GM21717 (cell line): ENCODE data around the gene MKNK2.
A peak's percentile ranks its signal among the peaks of the same experiment; 100 is the strongest.
"Not testable (repeated sequence)": the region's sequence is repeated elsewhere in the genome, so short reads cannot be mapped to it uniquely, and the experiment has no call there.

Experiments
- ATAC-seq: cut with Tn5 transposase; IDR thresholded peaks from one replicate; pipeline ENCODE4 v1.9.1; 2021; ENCODE audit warnings: mild to moderate bottlenecking, moderate library complexity; ENCODE audit not compliant: unreplicated experiment

The MKNK2 gene

DNA sequence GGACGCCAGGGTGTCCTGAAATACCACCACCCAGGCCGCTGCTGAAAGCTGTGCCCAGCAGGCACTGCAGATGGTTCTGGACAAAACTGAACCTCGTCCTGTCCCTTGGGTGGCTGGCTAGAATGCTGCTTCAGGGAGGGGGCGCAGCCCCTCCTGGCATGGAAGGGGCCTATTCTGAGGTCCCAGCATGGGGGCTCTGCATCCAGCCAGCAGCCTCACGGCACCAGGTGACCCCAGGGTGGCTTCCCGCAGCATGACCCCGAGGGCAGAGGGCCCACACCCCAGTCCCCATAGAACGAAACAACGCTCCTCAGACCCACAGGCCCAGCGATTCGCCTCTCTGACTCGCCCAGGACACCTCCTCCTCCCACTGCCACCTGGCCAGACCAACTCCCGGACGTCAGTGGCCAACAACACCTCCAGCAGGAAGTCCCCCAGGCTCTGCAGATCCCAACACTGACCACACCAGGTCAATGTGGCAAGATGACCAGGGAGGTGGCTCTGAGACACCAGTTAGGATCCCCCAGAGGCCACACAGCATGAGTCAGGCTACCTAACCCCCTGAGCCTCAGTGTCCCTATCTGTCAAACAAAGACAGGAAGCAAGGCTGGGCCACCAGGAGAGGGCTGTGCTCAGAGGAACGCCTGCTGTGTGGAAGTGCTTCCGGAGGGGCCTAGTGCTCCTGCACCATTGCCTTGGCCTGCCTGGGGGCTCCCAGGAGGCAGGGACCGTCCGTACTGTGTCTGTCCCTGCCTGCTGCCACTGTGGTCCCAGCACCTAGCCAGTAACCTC lies 6.1 kb downstream of the MKNK2 start:
- ATAC-seq: no peak

DNA sequence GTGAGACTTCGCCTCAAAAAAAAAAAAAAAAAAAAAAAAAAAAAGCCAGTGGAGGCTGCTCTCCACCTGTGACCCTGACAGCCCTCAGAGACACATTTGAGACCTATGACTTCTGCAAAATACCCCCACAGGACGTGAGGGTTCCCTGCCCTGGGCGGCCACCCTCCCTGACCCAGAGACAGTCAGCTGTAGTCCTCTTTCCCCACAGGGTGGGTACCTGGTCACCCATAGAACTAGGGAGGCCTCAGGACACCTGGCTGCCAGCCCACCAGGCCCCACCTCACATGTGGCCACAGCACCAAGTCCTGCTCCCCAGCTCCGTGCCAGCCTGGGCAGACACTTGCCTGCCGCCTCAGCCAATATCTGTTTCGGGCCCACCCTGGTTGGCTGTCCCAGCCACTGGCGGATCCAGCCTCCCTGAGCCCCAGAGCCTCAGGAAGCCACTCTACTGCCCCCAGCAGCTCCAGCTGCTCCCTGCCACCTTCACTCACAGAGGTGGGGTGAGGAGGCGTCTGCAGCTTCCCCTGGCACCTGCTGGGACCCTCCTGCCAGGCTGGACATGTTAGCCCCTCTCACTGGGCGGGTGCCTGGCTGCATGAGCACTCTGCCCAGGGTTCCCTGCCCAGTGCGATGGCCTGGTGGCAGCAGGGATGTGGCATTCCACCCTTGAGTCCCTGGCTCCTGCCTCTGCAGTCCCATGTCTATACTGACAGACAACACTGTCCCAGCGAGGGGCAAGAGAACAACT lies 6.9 kb downstream of the MKNK2 start:
- ATAC-seq: no peak

- no peak for ATAC-seq
Measured at GRCh38 chr19:2043251-2043641, 7.8 kb downstream of the MKNK2 start.

- ATAC-seq: peak; percentile 10
Measured at GRCh38 chr19:2042485-2043250, 8.4 kb downstream of the MKNK2 start.

DNA sequence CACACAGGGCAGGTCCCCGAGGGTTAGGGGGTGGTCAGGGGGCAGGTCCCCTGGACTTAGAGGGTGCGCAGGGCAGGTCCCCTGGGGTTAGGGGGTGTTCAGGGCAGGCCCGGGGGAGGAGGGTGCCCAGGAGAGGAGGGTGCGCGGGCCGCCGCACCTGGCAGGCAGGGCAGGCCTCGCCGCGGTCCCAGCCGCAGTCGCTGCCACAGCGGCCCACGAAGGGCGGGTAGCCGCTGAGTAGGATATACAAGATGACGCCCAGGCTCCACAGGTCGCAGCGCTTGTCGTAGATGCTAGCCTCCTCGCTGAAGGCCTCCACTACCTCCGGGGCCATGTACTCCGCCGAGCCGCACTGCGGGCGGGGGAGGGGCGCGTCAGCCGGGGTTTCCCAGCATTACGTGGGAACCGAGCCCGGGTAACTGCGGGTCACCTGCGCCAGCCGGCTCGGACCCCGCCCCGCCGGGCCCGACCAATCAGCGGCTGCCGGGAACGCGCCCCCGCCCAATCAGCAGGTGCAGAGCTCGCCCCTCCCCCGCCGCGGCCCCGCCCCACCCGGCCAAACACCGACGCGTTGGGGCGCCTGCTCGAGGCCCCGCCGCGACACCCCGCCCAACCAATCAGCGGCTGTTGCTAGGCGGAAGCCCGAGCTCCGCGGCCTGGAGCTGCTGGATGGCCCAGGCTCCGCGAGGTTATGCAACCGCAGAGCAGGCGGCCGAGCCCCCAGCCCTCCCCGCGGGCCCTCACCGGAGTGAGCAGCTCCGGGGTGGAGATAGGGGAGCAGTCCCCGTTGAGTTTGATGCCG lies 9.2 kb downstream of the MKNK2 start:
- ATAC-seq: peak; percentile 40

DNA sequence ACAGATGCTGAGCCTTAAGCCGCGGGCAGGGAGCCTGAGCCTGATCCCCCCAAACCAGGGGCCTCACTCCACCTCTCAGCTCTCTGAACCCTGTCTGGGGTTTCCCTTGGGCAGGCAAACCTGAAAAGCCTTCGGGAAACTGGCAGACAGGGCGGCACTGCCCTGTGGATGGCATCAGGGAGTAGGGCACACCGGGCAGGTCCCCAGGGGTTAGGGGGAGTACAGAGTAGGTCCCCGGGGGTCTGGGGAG lies 9.7 kb downstream of the MKNK2 start:
- ATAC-seq: no peak

DNA sequence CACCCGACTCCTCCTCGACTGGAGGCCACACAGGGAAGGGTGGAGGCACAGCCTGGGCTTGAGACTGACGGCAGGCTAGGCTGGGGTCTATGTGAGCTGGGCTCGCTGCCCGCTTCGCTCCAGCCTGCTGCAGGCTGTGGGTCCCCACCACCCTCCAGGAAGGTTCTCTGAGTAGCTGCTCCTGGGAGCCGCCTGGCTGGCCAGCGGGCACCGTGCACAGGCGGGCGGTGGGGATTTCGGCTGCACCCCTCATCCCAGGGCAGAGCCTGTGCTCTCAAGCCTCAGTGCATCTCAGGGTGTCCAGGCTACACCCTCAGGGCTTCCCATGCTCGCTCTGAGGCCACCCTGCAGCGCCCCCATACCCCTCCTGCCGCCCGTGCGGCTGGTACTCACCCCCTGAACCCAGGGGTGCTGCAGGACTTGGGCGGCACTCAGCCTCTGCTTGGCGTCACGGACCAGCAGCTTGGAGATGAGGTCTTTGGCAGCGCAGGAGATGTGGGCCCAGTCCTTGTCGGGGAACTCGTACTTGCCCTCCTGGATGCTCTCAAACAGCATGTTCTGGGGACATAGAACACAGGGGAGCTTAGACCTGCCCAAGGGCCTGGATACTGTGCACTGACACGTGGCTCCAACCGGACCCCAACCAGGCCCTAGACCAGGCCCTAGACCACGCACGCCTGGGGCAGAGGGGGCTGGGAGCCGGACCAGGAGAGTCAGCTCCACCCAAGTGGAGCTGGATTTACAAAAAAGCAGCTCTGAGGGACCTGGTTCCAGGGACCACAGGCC lies 10.2 kb downstream of the MKNK2 start:
- ATAC-seq: no peak

GRCh38 chr19:2039959-2040646 lies 10.9 kb downstream of the MKNK2 start:
- ATAC-seq: no peak

GRCh38 chr19:2039089-2039958 lies 11.7 kb downstream of the MKNK2 start:
- no peak for ATAC-seq

DNA sequence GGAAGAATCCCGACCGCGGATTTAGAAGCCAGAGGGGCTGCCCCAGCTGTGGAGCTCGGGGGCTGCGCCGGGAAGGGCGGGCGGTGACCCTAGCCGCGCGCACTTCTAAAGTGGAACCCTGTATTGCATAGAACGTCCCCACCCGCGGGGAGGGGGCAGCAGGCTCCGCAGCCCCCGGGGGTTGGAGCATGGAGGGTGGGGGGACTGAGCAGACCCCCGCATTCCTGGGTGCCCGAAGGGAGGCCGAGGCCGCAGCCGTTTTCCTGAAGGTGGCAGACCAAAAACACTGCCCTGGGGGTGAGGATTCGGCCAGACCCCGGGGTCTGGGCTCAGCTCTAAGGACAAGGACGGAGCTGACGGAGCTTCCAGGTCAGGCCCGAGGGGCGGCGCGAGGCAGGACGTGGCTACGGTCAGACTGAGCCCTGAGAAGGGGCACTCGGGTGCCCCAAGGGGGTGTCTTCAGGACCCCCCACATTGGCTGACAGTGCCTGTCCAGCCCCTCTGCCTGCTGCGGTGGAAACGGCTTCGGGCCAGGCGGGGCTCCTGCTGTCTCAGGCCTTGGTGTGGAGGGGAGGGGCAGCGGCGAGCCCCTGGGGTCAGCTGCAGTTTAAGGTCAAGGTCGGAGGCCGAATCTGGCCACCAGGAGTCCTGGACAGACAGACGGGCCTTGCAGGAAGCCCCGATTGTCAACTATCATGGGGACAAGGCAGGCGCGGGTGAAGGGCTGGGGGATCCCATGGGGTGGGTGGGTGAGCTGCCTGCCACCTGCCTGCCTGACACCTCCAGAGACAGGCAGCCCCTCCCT lies 12.6 kb downstream of the MKNK2 start:
- ATAC-seq: no peak

- ATAC-seq: no peak
Measured at GRCh38 chr19:2037651-2038255, 13.3 kb downstream of the MKNK2 start.

DNA sequence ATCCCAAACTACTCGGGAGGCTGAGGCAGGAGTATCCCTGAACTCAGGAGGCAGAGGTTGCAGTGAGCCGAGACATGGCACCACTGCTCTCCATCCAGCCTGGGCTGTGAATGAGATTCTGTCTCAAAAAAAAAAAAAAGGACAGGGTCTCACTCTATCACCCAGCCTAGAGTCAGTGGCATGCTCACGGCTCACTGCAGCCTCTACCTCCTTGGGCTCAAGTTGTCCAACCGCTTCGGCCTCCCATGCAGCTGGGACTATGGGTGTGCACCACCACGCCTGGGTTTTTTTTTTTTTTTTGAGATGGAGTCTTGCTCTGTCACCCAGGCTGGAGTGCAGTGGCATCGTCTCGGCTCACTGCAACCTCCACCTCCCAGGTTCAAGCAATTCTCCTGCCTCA lies 14.6 kb downstream of the MKNK2 start:
- ATAC-seq: no peak

DNA sequence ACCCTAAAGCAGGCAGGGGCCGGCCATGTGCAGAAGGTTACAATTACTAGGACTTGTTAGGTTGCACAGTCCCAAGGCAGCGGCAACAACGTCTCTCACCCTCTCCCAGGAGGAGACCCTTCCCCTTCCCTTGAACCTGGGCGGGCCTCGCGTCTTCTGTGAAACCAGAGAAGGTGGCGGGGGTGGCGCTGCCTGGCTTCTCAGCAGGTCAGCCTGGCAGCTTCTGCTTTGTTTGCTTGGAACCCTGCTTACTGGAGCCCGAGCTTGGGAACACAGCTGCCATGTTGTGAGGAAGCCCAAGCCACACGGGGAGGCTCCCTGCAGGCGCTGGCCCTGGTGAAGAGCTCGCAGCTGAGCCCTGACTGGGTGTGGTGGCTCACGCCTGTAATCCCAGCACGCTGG lies 15.5 kb downstream of the MKNK2 start:
- no peak for ATAC-seq

GRCh38 chr19:2034729-2035589 lies 16.1 kb downstream of the MKNK2 start:
- ATAC-seq: no peak

GRCh38 chr19:2034253-2034652 lies 16.8 kb downstream of the MKNK2 start:
- not testable (repeated sequence) for ATAC-seq

DNA sequence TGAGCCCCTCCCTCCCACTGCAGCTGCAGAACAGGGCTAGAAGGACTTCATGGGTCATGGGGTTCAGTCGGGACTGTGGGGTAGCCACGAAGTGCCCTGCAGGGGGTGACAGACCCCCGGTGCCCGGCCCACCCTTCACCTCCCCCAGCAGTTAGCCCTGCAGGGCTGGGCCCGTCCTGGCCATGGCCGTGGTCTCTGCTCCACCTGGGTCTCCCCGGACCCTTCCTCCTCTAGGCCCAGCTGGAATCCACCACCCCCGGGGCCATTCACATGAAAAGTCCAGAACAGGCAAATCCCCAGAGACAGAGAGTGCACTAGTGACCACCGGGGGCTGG lies 17.3 kb downstream of the MKNK2 start:
- no peak for ATAC-seq
